Measurements from ENCODE around the gene FNDC8. TPM values are rescaled to one million over a fixed set of nuclear protein-coding genes. Genes with fewer than 3 reads are reported as not detected.
"Not testable (repeated sequence)": the region's sequence is repeated elsewhere in the genome, so short reads cannot be mapped to it uniquely, and the experiment has no call there.

The FNDC8 gene
- total RNA-seq, 3 donors from 2014 or later, result not detected

GRCh38 chr17:35144840-35145239 is 23.4 kb downstream of the FNDC8 start:
- no peak for DNase-seq
- Histone ChIP-seq H3K4me1 (ENCODE audit: low read depth) (no peaks in the 10 kb centered on the region), H3K36me3 (ENCODE audit: low read depth) (no peaks in the 10 kb centered on the region), H3K9me3 (no peaks in the 10 kb centered on the region), H3K4me3 (no peak overlapping the region)
- no peak for TF ChIP-seq CTCF (IDR thresholded peaks at IDR 0.05)
- intact Hi-C loops (cut with DNase I, micrococcal nuclease), result no loop called here
- ATAC-seq, result no peak

- ATAC-seq, result no peak
- TF ChIP-seq CTCF (IDR thresholded peaks at IDR 0.05), result no peak
- intact Hi-C loops (cut with DNase I, micrococcal nuclease), result no loop called here
These were observed 24.9 kb downstream of the FNDC8 start for GRCh38 chr17:35146214-35146833.

GRCh38 chr17:35147375-35147905 is 26.0 kb downstream of the FNDC8 start, which contains the start of gene UNC45B:
Gene UNC45B, plus strand, starts transcription at chr17:35147817. Its CDS starts 447 bp downstream, at chr17:35148264.
- DNase-seq (no peak), ATAC-seq (no peak)
- Histone ChIP-seq H3K9me3 (no peaks in the 10 kb centered on the region), H3K4me3 (no peak within 1 kb of the TSS), H3K36me3 (ENCODE audit: low read depth) (no peaks in the 10 kb centered on the region), H3K4me1 (ENCODE audit: low read depth) (no peaks in the 10 kb centered on the region)
- TF ChIP-seq CTCF (IDR thresholded peaks at IDR 0.05), result no peak
- intact Hi-C loops (cut with DNase I, micrococcal nuclease), result no loop called here

More at GRCh38 chr17:35146214-35146833, 24.9 kb downstream of the FNDC8 start:
- no peaks in the 10 kb centered on the region for H3K36me3 ChIP-seq (ENCODE audit: low read depth)
- no peaks in the 10 kb centered on the region for H3K4me1 ChIP-seq (ENCODE audit: low read depth)
- H3K4me3 ChIP-seq, result no peak overlapping the region
- no peaks in the 10 kb centered on the region for H3K9me3 ChIP-seq
- DNase-seq, result no peak

GRCh38 chr17:35148144-35148543 is 26.7 kb downstream of the FNDC8 start:
- no peak for ATAC-seq
- H3K4me3 ChIP-seq, result no peak overlapping the region
- H3K4me1 ChIP-seq (ENCODE audit: low read depth), result no peaks in the 10 kb centered on the region
- intact Hi-C loops (cut with DNase I, micrococcal nuclease), result no loop called here
- no peak for DNase-seq
- no peaks in the 10 kb centered on the region for H3K36me3 ChIP-seq (ENCODE audit: low read depth)
- TF ChIP-seq CTCF (IDR thresholded peaks at IDR 0.05), result no peak
- H3K9me3 ChIP-seq, result no peaks in the 10 kb centered on the region

GRCh38 chr17:35149941-35150340 is 28.5 kb downstream of the FNDC8 start:
- no peak overlapping the region for H3K4me3 ChIP-seq
- ATAC-seq (no peak), DNase-seq (no peak)
- H3K36me3 ChIP-seq (ENCODE audit: low read depth), result no peaks in the 10 kb centered on the region
- no peaks in the 10 kb centered on the region for H3K4me1 ChIP-seq (ENCODE audit: low read depth)
- intact Hi-C loops (cut with DNase I, micrococcal nuclease), result no loop called here
- no peak for TF ChIP-seq CTCF (IDR thresholded peaks at IDR 0.05)
- no peaks in the 10 kb centered on the region for H3K9me3 ChIP-seq

GRCh38 chr17:35151080-35151479 is 29.7 kb downstream of the FNDC8 start:
- DNase-seq; H3K4me3 ChIP-seq; H3K4me1 ChIP-seq (ENCODE audit: low read depth); H3K36me3 ChIP-seq (ENCODE audit: low read depth); H3K9me3 ChIP-seq; ATAC-seq; intact Hi-C loops (cut with DNase I, micrococcal nuclease): not testable (repeated sequence)
